Fibroblast of lung (primary cell): ENCODE data around the gene ZNF575. TPM values are rescaled to one million over a fixed set of nuclear protein-coding genes. Genes with fewer than 3 reads are reported as not detected.

Experiments used
- DNase-seq, 2 donors: peaks; one replicate each; pipeline versions ENCODE4 v3.0.0 to v3.0.0-alpha.2; 2010; ENCODE audit warnings: low read depth in 2 of 2
- H2AFZ ChIP-seq: 2 replicates; pipeline ENCODE4 v1.5.1; 2012; ENCODE audit warnings: low read length, control low read depth, inconsistent platforms
- H3K27ac ChIP-seq: 2 replicates; pipeline ENCODE4 v1.5.1; 2011; ENCODE audit warnings: low read length, control low read depth; ENCODE audit not compliant: insufficient read depth
- H3K27me3 ChIP-seq: 2 replicates; pipeline ENCODE4 v1.5.1; 2011; ENCODE audit warnings: mild to moderate bottlenecking, low read length; ENCODE audit not compliant: control insufficient read depth, insufficient read depth
- H3K36me3 ChIP-seq: 2 replicates; pipeline ENCODE4 v1.5.1; 2011; ENCODE audit warnings: low read length; ENCODE audit not compliant: control insufficient read depth, insufficient read depth
- H3K4me1 ChIP-seq: 2 replicates; pipeline ENCODE4 v1.5.1; 2011; ENCODE audit warnings: low read length; ENCODE audit not compliant: control insufficient read depth, insufficient read depth; ENCODE audit errors: extremely low read depth
- H3K4me2 ChIP-seq: 2 replicates; pipeline ENCODE4 v1.5.1; 2011; ENCODE audit warnings: low read length, control low read depth; ENCODE audit not compliant: insufficient read depth; ENCODE audit errors: extremely low read depth
- H3K4me3 ChIP-seq, 4 experiments: fragments of 200-600 bp in 1 of 4; sonication (generic) in 1 of 4; replicated peaks in 1 of 4; 2 replicates each; pipeline ENCODE4 v1.5.1; 2011 to 2016; ENCODE audit warnings: low read length in 4 of 4, low read depth in 3 of 4, mild to moderate bottlenecking in 3 of 4, control low read depth in 2 of 4, inconsistent platforms in 1 of 4, mixed read lengths in 1 of 4; ENCODE audit not compliant: insufficient read depth in 1 of 4; ENCODE audit errors: control extremely low read depth in 1 of 4
- H3K79me2 ChIP-seq: 2 replicates; pipeline ENCODE4 v1.5.1; 2012; ENCODE audit warnings: mild to moderate bottlenecking, low read length, inconsistent platforms; ENCODE audit not compliant: control insufficient read depth, insufficient read depth
- H3K9ac ChIP-seq: 2 replicates; pipeline ENCODE4 v1.5.1; 2011; ENCODE audit warnings: mild to moderate bottlenecking, low read length, control low read depth; ENCODE audit not compliant: insufficient read depth
- H3K9me3 ChIP-seq: 2 replicates; pipeline ENCODE4 v1.5.1; 2012; ENCODE audit warnings: low read depth, low read length; ENCODE audit not compliant: control insufficient read depth, insufficient read depth
- H4K20me1 ChIP-seq: 2 replicates; pipeline ENCODE4 v1.5.1; 2011; ENCODE audit warnings: low read length; ENCODE audit not compliant: control insufficient read depth, insufficient read depth; ENCODE audit errors: extremely low read depth
- EZH2 ChIP-seq: IDR thresholded peaks from 2 replicates; pipeline ENCODE4 v1.5.1; 2012; ENCODE audit warnings: low read length, control low read depth, mild to moderate bottlenecking; ENCODE audit errors: missing control alignments
- polyA plus RNA-seq, 2 donors: library from polyadenylated mRNA; depleted of rRNA in 1 of 2; stranded (reverse) in 1 of 2; unstranded in 1 of 2; fragments of >200 nt; gene quantifications; 2 replicates each; pipeline ENCODE4 v1.2.1, GENCODE V29; 2011 to 2012; ENCODE audit warnings: missing spikeins in 1 of 2
- total RNA-seq: library from RNA; depleted of rRNA; stranded (reverse); fragments of >200 nt; gene quantifications from 2 replicates; pipeline ENCODE4 v1.2.1, GENCODE V29; 2014
- TF ChIP-seq, protein P1 (sequence below), 2 donors: IDR thresholded peaks in 1 of 2; conservative IDR thresholded peaks in 1 of 2; 1 replicate in 1 of 2; 2 replicates in 1 of 2; pipeline ENCODE4 v1.5.1; 2011 to 2012; ENCODE audit warnings: low read length in 2 of 2, control low read depth in 1 of 2, inconsistent platforms in 1 of 2, low read depth in 1 of 2, mild to moderate bottlenecking in 1 of 2

The ZNF575 gene
- total and polyA plus RNA-seq, 2 donors (not counting 1 experiment from before 2014, with no cell fraction given): 0.27 to 0.33 TPM

DNA sequence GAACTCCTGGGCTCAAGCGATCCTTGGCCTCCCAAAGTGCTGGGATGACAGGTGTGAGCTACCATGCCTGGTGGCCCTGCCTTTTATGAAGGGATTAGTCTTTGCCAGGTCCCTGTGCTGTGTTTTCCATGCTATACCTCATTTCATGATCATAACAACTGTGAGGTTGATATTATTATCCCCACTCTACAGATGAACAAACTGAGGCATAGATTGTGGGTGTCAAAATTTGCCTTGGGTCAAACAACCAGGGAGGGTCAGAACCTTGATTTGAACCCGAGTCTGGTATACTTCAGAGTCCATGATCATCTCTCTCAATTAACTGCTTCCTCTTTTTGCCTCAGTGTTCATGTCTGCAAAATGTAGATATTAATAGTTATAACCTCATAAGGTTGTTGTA lies 49.5 kb downstream of the ZNF575 start:
- no peak overlapping the region for H3K9ac ChIP-seq
- H3K9me3 ChIP-seq: no peaks in the 10 kb centered on the region
- no peaks in the 10 kb centered on the region for H4K20me1 ChIP-seq
- no peaks in the 10 kb centered on the region for H3K79me2 ChIP-seq
- DNase-seq: no peak
- H3K27ac ChIP-seq: no peak overlapping the region
- H3K27me3 ChIP-seq: no peaks in the 10 kb centered on the region
- no peaks in the 10 kb centered on the region for H3K36me3 ChIP-seq
- H2AFZ ChIP-seq: no peak overlapping the region
- H3K4me3 ChIP-seq: no peak overlapping the region
- no peak overlapping the region for H3K4me2 ChIP-seq
- TF ChIP-seq, protein P1, sequence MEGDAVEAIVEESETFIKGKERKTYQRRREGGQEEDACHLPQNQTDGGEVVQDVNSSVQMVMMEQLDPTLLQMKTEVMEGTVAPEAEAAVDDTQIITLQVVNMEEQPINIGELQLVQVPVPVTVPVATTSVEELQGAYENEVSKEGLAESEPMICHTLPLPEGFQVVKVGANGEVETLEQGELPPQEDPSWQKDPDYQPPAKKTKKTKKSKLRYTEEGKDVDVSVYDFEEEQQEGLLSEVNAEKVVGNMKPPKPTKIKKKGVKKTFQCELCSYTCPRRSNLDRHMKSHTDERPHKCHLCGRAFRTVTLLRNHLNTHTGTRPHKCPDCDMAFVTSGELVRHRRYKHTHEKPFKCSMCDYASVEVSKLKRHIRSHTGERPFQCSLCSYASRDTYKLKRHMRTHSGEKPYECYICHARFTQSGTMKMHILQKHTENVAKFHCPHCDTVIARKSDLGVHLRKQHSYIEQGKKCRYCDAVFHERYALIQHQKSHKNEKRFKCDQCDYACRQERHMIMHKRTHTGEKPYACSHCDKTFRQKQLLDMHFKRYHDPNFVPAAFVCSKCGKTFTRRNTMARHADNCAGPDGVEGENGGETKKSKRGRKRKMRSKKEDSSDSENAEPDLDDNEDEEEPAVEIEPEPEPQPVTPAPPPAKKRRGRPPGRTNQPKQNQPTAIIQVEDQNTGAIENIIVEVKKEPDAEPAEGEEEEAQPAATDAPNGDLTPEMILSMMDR (conservative IDR thresholded peaks at IDR 0.05 in 1 of 2, IDR thresholded peaks at IDR 0.05 in 1 of 2; ENCODE audit: low read depth in 1 of 2, low read length in 2 of 2): no peak
- no peak for TF ChIP-seq EZH2
- no peaks in the 10 kb centered on the region for H3K4me1 ChIP-seq

DNA sequence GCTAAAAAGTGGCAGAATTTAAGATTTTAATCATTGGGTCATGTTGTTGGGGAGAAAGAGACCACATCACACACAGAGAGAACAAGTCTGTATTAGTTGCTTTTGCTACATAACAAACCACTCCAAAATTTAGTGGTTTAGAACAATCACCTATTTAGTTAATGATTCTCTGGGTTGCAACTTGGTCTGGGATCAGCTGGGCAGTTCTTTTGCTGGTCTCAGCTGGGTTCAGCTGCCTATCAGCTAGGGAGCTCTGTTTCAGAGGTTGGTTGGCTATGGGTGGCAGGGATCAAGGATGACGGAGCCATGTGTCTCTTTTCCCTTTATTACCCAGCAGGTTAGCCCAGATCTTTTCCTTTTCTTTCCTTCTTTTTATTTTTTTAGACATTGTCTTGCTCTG lies 51.5 kb downstream of the ZNF575 start:
- TF ChIP-seq, protein P1 (conservative IDR thresholded peaks at IDR 0.05 in 1 of 2, IDR thresholded peaks at IDR 0.05 in 1 of 2; ENCODE audit: low read depth in 1 of 2, low read length in 2 of 2): no peak
- no peak for TF ChIP-seq EZH2
- Histone ChIP-seq H3K4me1 (no peaks in the 10 kb centered on the region), H3K9ac (no peak overlapping the region), H3K4me3 (no peak overlapping the region), H3K9me3 (no peaks in the 10 kb centered on the region), H3K4me2 (no peak overlapping the region), H3K27me3 (no peaks in the 10 kb centered on the region), H4K20me1 (no peaks in the 10 kb centered on the region), H3K79me2 (no peaks in the 10 kb centered on the region), H2AFZ (no peak overlapping the region), H3K27ac (no peak overlapping the region), H3K36me3 (no peaks in the 10 kb centered on the region)
- no peak for DNase-seq

Other genes starting within 250 kb of the ZNF575 start
- under 0.01 and 0.33 TPM in 2 replicates for gene CD177, start 179.5 kb upstream of the ZNF575 start, total RNA-seq
- gene CD177, start 179.5 kb upstream of the ZNF575 start, polyA plus RNA-seq: 0.19 and 0.30 TPM in 2 replicates
- gene TEX101, start 118.3 kb upstream of the ZNF575 start, total RNA-seq: not detected in 2 replicates
- gene TEX101, start 118.3 kb upstream of the ZNF575 start, polyA plus RNA-seq: not detected in 2 replicates
- gene LYPD3, start 67.6 kb upstream of the ZNF575 start, total RNA-seq: 0.50 and 0.51 TPM in 2 replicates
- gene LYPD3, start 67.6 kb upstream of the ZNF575 start, polyA plus RNA-seq: 0.35 and 1.4 TPM in 2 replicates
- 22.3 and 35.8 TPM in 2 replicates for gene PHLDB3, start 28.4 kb upstream of the ZNF575 start, total RNA-seq
- 1.8 and 4.4 TPM in 2 replicates for gene PHLDB3, start 28.4 kb upstream of the ZNF575 start, polyA plus RNA-seq
- gene ETHE1, start 6.0 kb upstream of the ZNF575 start, total RNA-seq: 86.0 and 112 TPM in 2 replicates
- 65.2 and 129 TPM in 2 replicates for gene ETHE1, start 6.0 kb upstream of the ZNF575 start, polyA plus RNA-seq
- 13.6 and 14.5 TPM in 2 replicates for gene XRCC1, start 42.3 kb downstream of the ZNF575 start, total RNA-seq
- 8.6 and 17.5 TPM in 2 replicates for gene XRCC1, start 42.3 kb downstream of the ZNF575 start, polyA plus RNA-seq
- 7.2 and 14.7 TPM in 2 replicates for gene PINLYP, start 42.6 kb downstream of the ZNF575 start, total RNA-seq
- gene PINLYP, start 42.6 kb downstream of the ZNF575 start, polyA plus RNA-seq: 5.1 TPM in 2 replicates
- gene IRGQ, start 62.9 kb downstream of the ZNF575 start, total RNA-seq: 11.6 and 12.2 TPM in 2 replicates
- 11.7 TPM in 2 replicates for gene IRGQ, start 62.9 kb downstream of the ZNF575 start, polyA plus RNA-seq
- 8.7 and 9.7 TPM in 2 replicates for gene ZNF576, start 63.4 kb downstream of the ZNF575 start, total RNA-seq
- gene ZNF576, start 63.4 kb downstream of the ZNF575 start, polyA plus RNA-seq: 7.0 and 10.3 TPM in 2 replicates
- gene SRRM5, start 78.9 kb downstream of the ZNF575 start, total RNA-seq: under 0.01 TPM in 1 of 2 replicates, not detected in the other
- gene SRRM5, start 78.9 kb downstream of the ZNF575 start, polyA plus RNA-seq: 0.03 and 0.06 TPM in 2 replicates
- 38.5 and 43.9 TPM in 2 replicates for gene ZNF428, start 86.4 kb downstream of the ZNF575 start, total RNA-seq
- gene ZNF428, start 86.4 kb downstream of the ZNF575 start, polyA plus RNA-seq: 14.0 and 17.2 TPM in 2 replicates
- 1.5 and 2.1 TPM in 2 replicates for gene CADM4, start 106.7 kb downstream of the ZNF575 start, total RNA-seq
- 0.49 and 1.5 TPM in 2 replicates for gene CADM4, start 106.7 kb downstream of the ZNF575 start, polyA plus RNA-seq
- 31.1 and 48.1 TPM in 2 replicates for gene PLAUR, start 137.0 kb downstream of the ZNF575 start, total RNA-seq
- gene PLAUR, start 137.0 kb downstream of the ZNF575 start, polyA plus RNA-seq: 64.6 and 83.9 TPM in 2 replicates
- not detected in 2 replicates for gene IRGC, start 182.9 kb downstream of the ZNF575 start, total RNA-seq
- not detected in 2 replicates for gene IRGC, start 182.9 kb downstream of the ZNF575 start, polyA plus RNA-seq
- 5.9 and 6.1 TPM in 2 replicates for gene SMG9, start 221.8 kb downstream of the ZNF575 start, total RNA-seq
- gene SMG9, start 221.8 kb downstream of the ZNF575 start, polyA plus RNA-seq: 6.0 and 10.2 TPM in 2 replicates
- 0.26 and 0.83 TPM in 2 replicates for gene KCNN4, start 247.8 kb downstream of the ZNF575 start, total RNA-seq
- gene KCNN4, start 247.8 kb downstream of the ZNF575 start, polyA plus RNA-seq: 0.41 and 0.53 TPM in 2 replicates